Rectal smooth muscle tissue (tissue), 1 donor: ENCODE measurements around the gene CLNK.

Source experiments
- H3K27ac ChIP-seq: one replicate; pipeline ENCODE4 v1.7.0; 2013; ENCODE audit warnings: low read depth, low read length, inconsistent platforms
- H3K27me3 ChIP-seq: one replicate; pipeline ENCODE4 v1.7.0; 2013; ENCODE audit warnings: low read length; ENCODE audit not compliant: control insufficient read depth, insufficient read depth
- H3K36me3 ChIP-seq: one replicate; pipeline ENCODE4 v1.7.0; 2013; ENCODE audit warnings: low read length; ENCODE audit not compliant: control insufficient read depth, insufficient read depth
- H3K4me1 ChIP-seq: one replicate; pipeline ENCODE4 v1.7.0; 2013; ENCODE audit warnings: low read length; ENCODE audit not compliant: control insufficient read depth, insufficient read depth
- H3K4me3 ChIP-seq: one replicate; pipeline ENCODE4 v1.7.0; 2013; ENCODE audit warnings: low read length
- H3K9ac ChIP-seq: one replicate; pipeline ENCODE4 v1.7.0; 2013; ENCODE audit warnings: low read length

Gene CLNK

DNA sequence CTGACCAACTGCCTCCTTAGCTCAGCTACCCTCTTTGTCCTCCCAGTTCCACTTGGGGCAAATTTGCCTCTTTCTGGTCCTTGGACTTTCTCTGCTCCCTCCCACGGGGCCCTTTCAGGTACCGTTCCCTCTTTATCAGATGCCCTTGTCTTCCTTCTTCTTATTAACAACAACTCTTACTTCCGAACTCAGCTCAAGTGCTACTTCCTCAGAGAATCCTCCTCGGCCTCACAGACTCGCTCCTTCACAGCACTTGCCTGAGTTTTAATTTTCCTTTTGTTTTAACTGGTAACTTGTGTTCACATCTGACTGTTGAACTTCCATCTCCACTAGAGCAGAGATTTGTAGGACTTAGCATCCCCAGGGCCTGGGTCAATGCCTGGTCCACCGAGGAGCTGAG, 85.7 kb downstream of the CLNK start:
- no peak overlapping the region for H3K9ac ChIP-seq
- no peak overlapping the region for H3K27ac ChIP-seq
- no peaks in the 10 kb centered on the region for H3K4me1 ChIP-seq

DNA sequence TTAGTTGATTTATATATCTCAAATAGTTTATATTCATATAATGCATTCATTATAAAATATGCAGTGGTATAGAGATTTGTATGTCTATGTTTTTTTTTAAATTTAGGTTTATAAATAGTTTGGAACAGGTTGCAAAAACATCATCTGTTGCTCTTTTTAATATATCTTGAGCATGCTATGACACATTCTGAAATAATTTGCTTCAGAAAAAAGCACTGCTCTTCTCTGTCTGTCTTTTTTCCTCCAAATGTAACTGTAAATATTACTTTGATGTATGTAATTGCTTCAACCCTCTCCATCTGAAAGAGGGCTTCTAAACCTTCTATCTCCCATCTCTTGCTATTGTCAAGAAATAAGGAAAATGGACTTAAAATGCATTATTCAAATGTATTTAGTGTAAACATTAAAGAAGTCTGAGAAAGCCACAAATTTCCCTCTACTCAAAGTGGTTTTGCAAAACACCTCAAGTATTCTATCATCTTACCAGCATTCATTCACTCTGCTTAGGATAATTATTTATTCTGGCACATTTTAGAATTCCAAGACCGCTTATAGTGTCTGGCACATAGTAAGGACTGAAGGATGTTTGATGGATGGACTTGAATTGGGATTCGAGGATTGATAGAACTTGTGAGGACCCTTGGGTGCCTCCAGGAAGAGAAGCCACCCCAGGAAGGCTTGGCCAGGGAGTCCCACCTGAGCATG, 87.8 kb downstream of the CLNK start:
- Histone ChIP-seq H3K27me3 (no peaks in the 10 kb centered on the region), H3K9ac (no peak overlapping the region), H3K4me3 (no peak overlapping the region), H3K4me1 (no peaks in the 10 kb centered on the region), H3K36me3 (no peaks in the 10 kb centered on the region), H3K27ac (no peak overlapping the region)

More for the DNA sequence above, 85.7 kb downstream of the CLNK start:
- Histone ChIP-seq H3K4me3 (no peak overlapping the region), H3K36me3 (no peaks in the 10 kb centered on the region), H3K27me3 (no peaks in the 10 kb centered on the region)

DNA sequence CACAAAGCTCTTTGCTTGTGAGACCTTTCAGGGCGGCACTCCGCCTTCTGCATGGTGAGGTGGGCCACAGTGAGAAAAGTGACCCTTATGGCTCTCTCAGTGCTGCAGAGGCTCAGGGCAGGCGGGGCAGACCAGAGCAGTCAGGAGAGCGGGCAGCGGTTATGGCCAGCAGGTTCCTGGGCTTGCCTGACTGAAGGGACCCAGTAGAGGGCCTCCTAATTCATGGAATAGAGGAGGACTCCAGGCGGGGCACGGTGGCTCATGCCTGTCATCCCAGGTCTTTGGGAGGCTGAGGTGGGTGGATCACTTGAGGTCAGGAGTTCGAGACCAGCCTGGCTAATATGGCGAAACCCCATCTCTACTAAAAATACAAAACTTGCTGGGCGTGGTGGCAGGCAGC, 91.4 kb downstream of the CLNK start:
- Histone ChIP-seq H3K9ac (no peak overlapping the region), H3K36me3 (no peaks in the 10 kb centered on the region), H3K27ac (no peak overlapping the region), H3K4me1 (no peaks in the 10 kb centered on the region), H3K27me3 (no peaks in the 10 kb centered on the region), H3K4me3 (no peak overlapping the region)

DNA sequence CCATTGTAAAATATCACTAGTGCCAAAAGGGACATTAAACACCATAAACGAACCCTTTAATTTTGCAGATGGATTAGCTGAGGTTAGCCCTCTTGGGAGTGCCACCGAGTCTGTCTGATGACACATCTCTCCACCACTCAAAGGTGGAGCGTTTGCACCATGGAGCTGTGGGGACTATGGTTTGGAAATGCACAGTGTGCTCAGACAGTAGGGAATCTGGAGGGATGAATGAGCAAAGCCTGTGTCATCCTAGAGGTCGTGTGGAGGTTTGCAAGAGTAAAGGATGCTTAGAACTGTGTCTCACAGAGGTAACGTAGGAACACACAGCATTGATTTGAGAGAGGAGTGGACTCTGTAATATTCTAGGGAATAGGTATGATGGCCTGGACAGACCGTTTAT, 93.7 kb downstream of the CLNK start:
- no peaks in the 10 kb centered on the region for H3K4me1 ChIP-seq
- no peak overlapping the region for H3K27ac ChIP-seq
- no peak overlapping the region for H3K4me3 ChIP-seq
- no peak overlapping the region for H3K9ac ChIP-seq
- H3K36me3 ChIP-seq, result no peaks in the 10 kb centered on the region
- no peaks in the 10 kb centered on the region for H3K27me3 ChIP-seq

DNA sequence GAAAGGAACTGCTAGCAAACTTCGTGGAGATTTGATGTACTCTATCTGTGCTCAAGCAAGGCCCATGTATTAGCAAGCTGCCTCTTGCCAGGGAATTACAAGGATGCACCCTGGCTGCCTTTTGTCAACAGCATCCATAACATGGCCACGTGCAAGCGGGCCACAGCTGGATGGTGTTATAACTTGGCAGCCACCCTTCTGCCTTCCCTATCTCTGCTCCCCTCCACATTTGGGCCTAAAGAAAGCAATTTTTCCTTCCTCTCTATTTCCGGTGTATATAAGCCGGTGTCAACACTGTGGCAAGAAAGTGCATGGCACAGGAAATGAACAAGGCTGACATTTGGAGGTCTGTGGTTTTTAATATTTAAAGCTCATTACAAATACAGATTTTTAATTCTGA, 94.8 kb downstream of the CLNK start:
- H3K27me3 ChIP-seq, result no peaks in the 10 kb centered on the region
- no peak overlapping the region for H3K9ac ChIP-seq
- no peak overlapping the region for H3K27ac ChIP-seq
- no peaks in the 10 kb centered on the region for H3K36me3 ChIP-seq
- H3K4me1 ChIP-seq, result no peaks in the 10 kb centered on the region
- no peak overlapping the region for H3K4me3 ChIP-seq

DNA sequence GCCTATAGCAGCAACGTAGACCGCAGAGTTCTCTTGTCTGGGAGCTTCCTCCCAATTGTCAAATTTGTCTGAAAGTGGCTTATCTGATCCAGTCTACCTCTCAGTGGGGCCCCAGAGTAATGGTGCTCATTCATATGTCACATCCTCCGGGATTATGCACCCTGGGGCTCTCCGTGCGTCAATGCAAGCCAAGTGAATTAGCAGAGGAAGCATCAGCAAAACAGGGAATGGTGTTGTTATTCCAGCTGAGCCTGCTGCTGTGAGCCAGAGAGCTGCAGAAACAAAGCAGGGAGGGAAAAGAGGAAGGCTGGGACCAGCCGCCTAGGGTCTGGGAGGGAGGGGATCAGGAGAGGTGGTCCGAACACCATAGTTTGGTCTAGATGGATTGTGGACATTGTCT, 95.2 kb downstream of the CLNK start:
- Histone ChIP-seq H3K4me1 (no peaks in the 10 kb centered on the region), H3K4me3 (no peak overlapping the region), H3K27ac (no peak overlapping the region), H3K9ac (no peak overlapping the region), H3K36me3 (no peaks in the 10 kb centered on the region), H3K27me3 (no peaks in the 10 kb centered on the region)

DNA sequence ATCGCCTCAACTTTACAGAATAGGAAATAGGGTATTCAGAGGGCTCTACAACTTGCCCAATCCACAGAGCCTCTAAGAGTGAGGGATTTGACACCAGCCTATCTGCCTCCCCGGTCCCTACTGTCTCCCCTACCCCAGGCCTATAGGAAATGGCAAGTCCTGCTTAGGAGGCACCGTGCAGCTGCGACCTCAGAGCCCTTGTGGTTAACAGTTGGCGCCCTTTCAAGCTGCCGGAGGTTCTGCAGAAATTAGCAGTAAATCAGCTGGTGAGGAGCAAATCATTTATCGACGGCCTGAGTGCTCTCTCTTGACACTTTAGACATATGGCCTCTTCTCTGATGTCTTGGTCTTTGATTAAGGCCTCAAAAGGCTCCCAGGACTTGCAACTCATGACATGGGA, 96.9 kb downstream of the CLNK start:
- Histone ChIP-seq H3K36me3 (no peaks in the 10 kb centered on the region), H3K27me3 (no peaks in the 10 kb centered on the region), H3K4me3 (no peak overlapping the region), H3K27ac (no peak overlapping the region), H3K9ac (no peak overlapping the region), H3K4me1 (no peaks in the 10 kb centered on the region)

DNA sequence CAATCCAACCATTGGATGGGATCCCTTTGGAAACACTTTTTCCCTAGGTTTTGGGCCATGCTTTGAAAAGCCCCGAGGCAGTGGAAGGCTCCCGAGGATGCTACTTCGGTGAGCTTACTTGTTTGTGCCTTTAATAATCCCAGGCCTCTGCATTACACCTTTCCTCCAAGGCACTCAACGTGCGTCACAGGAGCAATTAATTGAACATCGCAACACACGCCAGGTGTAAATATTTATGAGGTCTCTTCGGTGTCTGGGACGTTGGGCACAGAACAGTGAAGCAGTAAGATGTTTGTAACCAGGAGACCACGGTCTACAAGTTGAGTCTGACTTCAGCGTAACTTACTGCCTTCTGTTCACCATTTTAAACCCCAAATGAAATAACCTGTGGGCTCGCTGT, 97.3 kb downstream of the CLNK start:
- H3K4me1 ChIP-seq, result no peaks in the 10 kb centered on the region
- H3K4me3 ChIP-seq, result no peak overlapping the region
- H3K9ac ChIP-seq, result no peak overlapping the region
- H3K36me3 ChIP-seq, result no peaks in the 10 kb centered on the region
- no peaks in the 10 kb centered on the region for H3K27me3 ChIP-seq
- no peak overlapping the region for H3K27ac ChIP-seq

DNA sequence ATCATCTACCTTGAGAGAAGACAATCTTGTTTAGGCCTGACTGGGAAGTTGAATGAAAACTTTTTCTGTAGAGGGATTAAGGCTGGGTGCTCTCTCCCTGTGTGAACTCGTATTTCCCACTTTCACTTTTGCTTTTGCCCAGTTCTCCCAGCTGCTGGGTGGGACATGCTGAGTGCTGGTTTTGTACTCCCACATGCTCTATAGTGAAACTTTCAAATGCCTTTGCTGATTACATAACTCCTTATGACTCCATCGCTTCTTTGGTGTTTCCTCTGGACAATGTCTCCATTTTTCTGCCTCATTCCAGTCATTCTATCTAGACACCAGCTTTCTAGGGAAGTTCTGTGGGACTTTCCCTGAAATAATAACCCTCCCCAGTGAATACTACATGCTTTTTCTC, 100.5 kb downstream of the CLNK start:
- peak overlapping the region; percentile 36 for H3K4me3 ChIP-seq
- H3K9ac ChIP-seq, result no peak overlapping the region
- no peak overlapping the region for H3K27ac ChIP-seq
- H3K36me3 ChIP-seq, result no peaks in the 10 kb centered on the region
- H3K27me3 ChIP-seq, result no peaks in the 10 kb centered on the region
- no peaks in the 10 kb centered on the region for H3K4me1 ChIP-seq

DNA sequence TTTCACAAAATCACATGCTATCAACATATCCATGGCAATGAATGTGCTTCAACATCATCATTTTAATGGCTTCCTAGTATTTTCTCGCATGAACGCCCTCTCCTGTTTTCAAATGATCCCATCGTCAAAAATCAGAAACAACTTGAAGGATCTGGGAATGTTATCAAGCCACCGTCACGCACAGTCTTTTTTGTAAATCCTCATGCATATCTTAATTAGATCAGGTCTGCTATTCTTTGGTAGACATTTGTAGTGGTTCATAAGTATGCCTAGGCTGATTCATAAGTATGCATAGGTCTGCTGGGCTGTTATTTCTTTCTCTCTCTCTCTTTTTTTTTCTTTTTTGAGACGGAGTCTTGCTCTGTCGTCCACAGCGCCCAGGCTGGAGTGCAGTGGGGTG, 101.6 kb downstream of the CLNK start:
- H3K27ac ChIP-seq, result no peak overlapping the region
- H3K27me3 ChIP-seq, result no peaks in the 10 kb centered on the region
- no peaks in the 10 kb centered on the region for H3K36me3 ChIP-seq
- no peaks in the 10 kb centered on the region for H3K4me1 ChIP-seq
- no peak overlapping the region for H3K4me3 ChIP-seq
- no peak overlapping the region for H3K9ac ChIP-seq

DNA sequence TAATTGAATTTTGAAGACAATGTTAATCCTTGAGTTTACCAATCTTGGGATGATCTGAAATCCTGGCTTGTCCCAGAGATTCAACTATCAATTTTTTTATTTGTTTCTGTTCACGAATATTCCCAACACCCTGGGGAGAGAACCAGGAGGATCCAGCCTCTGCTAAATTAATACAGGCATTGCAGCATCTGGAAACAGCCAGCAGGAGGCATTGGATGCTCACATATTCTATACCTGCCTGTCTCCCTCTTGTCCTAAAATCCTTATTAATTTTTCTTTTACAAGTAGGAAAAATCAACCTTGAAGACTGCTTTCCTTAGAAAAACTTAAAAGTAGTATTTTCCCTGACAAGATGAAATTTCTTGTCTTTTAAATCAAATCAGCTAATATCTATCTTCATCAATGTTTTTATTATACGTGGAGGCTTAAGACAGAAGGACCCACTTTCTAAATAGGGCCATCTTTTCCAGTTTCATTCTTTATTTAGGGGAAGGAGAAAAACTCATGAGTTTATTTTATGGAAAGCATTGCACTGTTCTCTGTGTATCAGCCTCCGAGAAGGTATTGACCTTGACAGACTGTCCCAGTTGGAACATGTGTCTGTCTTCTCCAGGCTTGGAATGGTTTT, 102.4 kb downstream of the CLNK start:
- Histone ChIP-seq H3K4me1 (no peaks in the 10 kb centered on the region), H3K36me3 (no peaks in the 10 kb centered on the region), H3K9ac (no peak overlapping the region), H3K27me3 (no peaks in the 10 kb centered on the region), H3K27ac (no peak overlapping the region), H3K4me3 (no peak overlapping the region)

DNA sequence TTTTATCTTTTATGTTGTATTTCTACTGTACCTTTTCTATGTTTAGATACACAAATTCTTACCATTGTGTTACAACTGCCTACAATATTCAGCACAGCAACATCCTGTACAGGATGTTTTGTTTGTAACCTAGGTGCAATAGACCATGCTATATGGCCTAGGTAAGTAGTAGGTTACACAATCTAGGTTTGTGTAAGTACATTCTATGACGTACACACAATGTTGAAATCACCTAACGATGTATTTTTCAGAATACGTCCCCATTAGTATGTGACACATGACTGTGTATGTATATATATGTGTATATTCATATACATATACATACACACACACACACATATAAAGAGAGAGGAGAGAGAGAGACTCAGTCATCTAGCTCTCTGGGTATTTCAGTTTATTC, 103.5 kb downstream of the CLNK start:
- no peak overlapping the region for H3K4me3 ChIP-seq
- H3K4me1 ChIP-seq, result no peaks in the 10 kb centered on the region
- H3K9ac ChIP-seq, result no peak overlapping the region
- no peak overlapping the region for H3K27ac ChIP-seq
- no peaks in the 10 kb centered on the region for H3K27me3 ChIP-seq
- no peaks in the 10 kb centered on the region for H3K36me3 ChIP-seq

DNA sequence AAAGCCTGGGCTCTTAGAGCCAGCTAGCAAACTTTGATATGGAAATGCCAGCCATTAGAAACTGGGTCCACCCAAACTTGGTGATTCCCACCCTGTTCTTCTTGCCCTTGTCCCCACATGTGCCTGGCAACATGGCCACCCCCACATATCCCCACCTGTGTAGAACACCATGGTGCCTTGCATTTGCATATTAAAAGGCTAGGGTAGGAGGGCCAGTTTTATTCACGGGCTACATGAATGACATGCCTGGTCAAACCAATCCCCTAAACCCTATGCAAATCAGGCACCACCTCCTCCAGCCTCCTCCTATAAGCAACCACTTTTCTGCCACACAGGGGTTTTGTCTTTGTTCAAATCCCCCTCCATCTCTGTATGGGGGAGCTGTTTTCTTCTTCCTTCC, 104.9 kb downstream of the CLNK start:
- H3K4me1 ChIP-seq, result no peaks in the 10 kb centered on the region
- no peaks in the 10 kb centered on the region for H3K36me3 ChIP-seq
- H3K27me3 ChIP-seq, result no peaks in the 10 kb centered on the region
- H3K9ac ChIP-seq, result no peak overlapping the region
- H3K27ac ChIP-seq, result no peak overlapping the region
- H3K4me3 ChIP-seq, result no peak overlapping the region
